Stimulated activated CD8-positive, alpha-beta memory T cell treated with anti-CD3 and anti-CD28 coated beads, Interleukin-15, amount 100 ng/mL, for 24 hours (primary cell): ENCODE data around the gene DGKG.

Experiments
- DNase-seq: peaks from one replicate; pipeline ENCODE4 v3.0.0-alpha.2; 2020; ENCODE audit warnings: low read depth

Gene DGKG

GRCh38 chr3:186241910-186242821 is 119.9 kb downstream of the DGKG start:
- no peak for DNase-seq

GRCh38 chr3:186239321-186239720 is 122.7 kb downstream of the DGKG start:
- DNase-seq: no peak

- DNase-seq: no peak
Observed at GRCh38 chr3:186237915-186238314, 124.1 kb downstream of the DGKG start.

GRCh38 chr3:186236357-186237020 is 125.5 kb downstream of the DGKG start:
- DNase-seq: no peak

GRCh38 chr3:186235554-186235953 is 126.5 kb downstream of the DGKG start:
- DNase-seq: no peak

GRCh38 chr3:186234152-186234551 is 127.9 kb downstream of the DGKG start:
- no peak for DNase-seq

GRCh38 chr3:186226482-186226881 is 135.6 kb downstream of the DGKG start:
- no peak for DNase-seq

GRCh38 chr3:186225603-186226002 is 136.4 kb downstream of the DGKG start:
- no peak for DNase-seq

GRCh38 chr3:186224041-186224610 is 137.9 kb downstream of the DGKG start:
- no peak for DNase-seq

GRCh38 chr3:186223476-186223875 is 138.6 kb downstream of the DGKG start:
- no peak for DNase-seq

GRCh38 chr3:186221760-186222378 is 140.2 kb downstream of the DGKG start:
- DNase-seq: no peak

- DNase-seq: no peak
Observed at GRCh38 chr3:186220911-186221645, 141.0 kb downstream of the DGKG start.

- no peak for DNase-seq
Observed at GRCh38 chr3:186220365-186220764, 141.7 kb downstream of the DGKG start.

GRCh38 chr3:186219211-186219638 is 142.8 kb downstream of the DGKG start:
- DNase-seq: no peak

GRCh38 chr3:186218421-186218820 is 143.6 kb downstream of the DGKG start:
- no peak for DNase-seq

GRCh38 chr3:186217820-186218164 is 144.2 kb downstream of the DGKG start:
- DNase-seq: no peak

GRCh38 chr3:186216900-186217819 is 144.9 kb downstream of the DGKG start:
- no peak for DNase-seq

GRCh38 chr3:186214670-186215069 is 147.4 kb downstream of the DGKG start:
- DNase-seq: no peak

- DNase-seq: no peak
Observed at GRCh38 chr3:186213946-186214345, 148.1 kb downstream of the DGKG start.

GRCh38 chr3:186212611-186213010 is 149.4 kb downstream of the DGKG start:
- no peak for DNase-seq
